SU-DHL-6 (cell line): ENCODE results near the gene ZFP3.

Experiments
- H2AFZ ChIP-seq: fragments of 200-600 bp; sonication (generic); 2 replicates; pipeline ENCODE4 v1.6.1; 2014; ENCODE audit warnings: low read depth, mild to moderate bottlenecking, moderate library complexity, mixed read lengths, antibody characterized with exemption, low read length; ENCODE audit not compliant: severe bottlenecking
- H3F3A ChIP-seq: fragments of 200-600 bp; shearing (Covaris generic); 2 replicates; pipeline ENCODE4 v1.6.0; 2016; ENCODE audit warnings: antibody characterized with exemption, mild to moderate bottlenecking; ENCODE audit not compliant: insufficient read depth
- H3K27ac ChIP-seq: fragments of 200-600 bp; sonication (generic); 2 replicates; pipeline ENCODE4 v1.5.1; 2016; ENCODE audit warnings: low read depth, mild to moderate bottlenecking, low read length, moderate library complexity, mixed read lengths
- H3K27me3 ChIP-seq: fragments of 200-600 bp; sonication (generic), shearing (Covaris generic); 2 replicates; pipeline ENCODE4 v1.6.0; 2014; ENCODE audit warnings: mild to moderate bottlenecking, low read length
- H3K36me3 ChIP-seq: fragments of 200-600 bp; sonication (generic); 2 replicates; pipeline ENCODE4 v1.6.1; 2014; ENCODE audit warnings: mild to moderate bottlenecking, low read length, mixed read lengths
- H3K4me2 ChIP-seq: fragments of 300-600, 200-600 bp; shearing (Covaris generic), sonication (generic); 2 replicates; pipeline ENCODE4 v1.6.0; 2014; ENCODE audit warnings: low read length, low read depth, mild to moderate bottlenecking; ENCODE audit not compliant: poor library complexity, severe bottlenecking
- H3K4me3 ChIP-seq: fragments of 200-600 bp; sonication (generic); 2 replicates; pipeline ENCODE4 v1.5.1; 2014; ENCODE audit warnings: antibody characterized with exemption, low read length, mild to moderate bottlenecking, mixed read lengths; ENCODE audit not compliant: insufficient read depth, poor library complexity, severe bottlenecking
- H3K79me2 ChIP-seq: fragments of 200-600 bp; sonication (generic); 2 replicates; pipeline ENCODE4 v1.6.1; 2014; ENCODE audit warnings: mild to moderate bottlenecking, low read length, moderate library complexity; ENCODE audit not compliant: insufficient read depth
- H3K9ac ChIP-seq: fragments of 200-600 bp; sonication (generic); 2 replicates; pipeline ENCODE4 v1.7.0; 2014; ENCODE audit warnings: mild to moderate bottlenecking, low read length
- H3K9me2 ChIP-seq: fragments of 200-600 bp; sonication (generic); replicated peaks from 2 replicates; pipeline ENCODE4 v1.6.1; 2014; ENCODE audit warnings: low read length; ENCODE audit not compliant: insufficient read depth
- H3K9me3 ChIP-seq: fragments of 200-600 bp; sonication (generic); 2 replicates; pipeline ENCODE4 v1.6.1; 2014; ENCODE audit warnings: low read length, mixed read lengths; ENCODE audit not compliant: insufficient read depth
- H4K20me1 ChIP-seq: fragments of 200-600 bp; sonication (generic); 2 replicates; pipeline ENCODE4 v1.6.1; 2014; ENCODE audit warnings: low read depth, mild to moderate bottlenecking, antibody characterized with exemption, low read length, moderate library complexity, mixed read lengths
- CTCF ChIP-seq: fragments of 200-600 bp; sonication (generic); IDR thresholded peaks from one replicate; pipeline ENCODE4 v1.5.1; 2017; ENCODE audit warnings: antibody characterized with exemption, mild to moderate bottlenecking, low read length, moderate library complexity; ENCODE audit not compliant: insufficient read depth, poor library complexity, severe bottlenecking
- EZH2phosphoT487 ChIP-seq: fragments of 200-600 bp; sonication (generic), shearing (Covaris generic); conservative IDR thresholded peaks from 2 replicates; pipeline ENCODE4 v1.6.1; 2018; ENCODE audit warnings: mild to moderate bottlenecking, antibody characterized with exemption, low read length, moderate library complexity, mixed read lengths

The ZFP3 gene

GRCh38 chr17:5033352-5034015 lies 44.8 kb upstream of the ZFP3 start:
- Histone ChIP-seq H3K4me3 (no peak overlapping the region), H3K36me3 (no peaks in the 10 kb centered on the region), H3K9ac (no peak overlapping the region), H3K4me2 (no peak overlapping the region), H3F3A (peaks cover 5% of the 10 kb centered on the region; the same call in 1 of the 2 replicates), H3K27me3 (no peaks in the 10 kb centered on the region), H4K20me1 (no peaks in the 10 kb centered on the region), H3K79me2 (no peaks in the 10 kb centered on the region), H3K27ac (no peak overlapping the region), H3K9me2 (no peaks in the 10 kb centered on the region), H3K9me3 (no peaks in the 10 kb centered on the region), H2AFZ (no peak overlapping the region)
- TF ChIP-seq CTCF (no peak), EZH2phosphoT487 (no peak)

GRCh38 chr17:5034063-5034462 lies 44.2 kb upstream of the ZFP3 start:
- no peak overlapping the region for H3K27ac ChIP-seq
- H3K27me3 ChIP-seq = no peaks in the 10 kb centered on the region
- H3K9ac ChIP-seq = no peak overlapping the region
- TF ChIP-seq EZH2phosphoT487 (no peak), CTCF (no peak)
- no peaks in the 10 kb centered on the region for H4K20me1 ChIP-seq
- H3K9me2 ChIP-seq = no peaks in the 10 kb centered on the region
- no peak overlapping the region for H3K4me2 ChIP-seq
- no peaks in the 10 kb centered on the region for H3K36me3 ChIP-seq
- H3K4me3 ChIP-seq = no peak overlapping the region
- no peaks in the 10 kb centered on the region for H3K79me2 ChIP-seq
- H2AFZ ChIP-seq = no peak overlapping the region
- no peaks in the 10 kb centered on the region for H3K9me3 ChIP-seq
- peaks cover 5% of the 10 kb centered on the region; the same call in 1 of the 2 replicates for H3F3A ChIP-seq

GRCh38 chr17:5034651-5035050 lies 43.6 kb upstream of the ZFP3 start:
- TF ChIP-seq CTCF (no peak), EZH2phosphoT487 (no peak)

More at GRCh38 chr17:5034651-5035050, 43.6 kb upstream of the ZFP3 start:
- Histone ChIP-seq H3F3A (peaks cover 5% of the 10 kb centered on the region; the same call in 1 of the 2 replicates), H2AFZ (no peak overlapping the region), H3K4me2 (no peak overlapping the region), H3K36me3 (no peaks in the 10 kb centered on the region), H3K9ac (no peak overlapping the region), H3K9me3 (no peaks in the 10 kb centered on the region), H3K79me2 (no peaks in the 10 kb centered on the region), H3K4me3 (no peak overlapping the region), H4K20me1 (no peaks in the 10 kb centered on the region), H3K9me2 (no peaks in the 10 kb centered on the region), H3K27me3 (no peaks in the 10 kb centered on the region), H3K27ac (no peak overlapping the region)
